Sigmoid colon (tissue), 7 donors: ENCODE measurements around the gene ZNF652. TPM values are rescaled to one million over a fixed set of nuclear protein-coding genes. Genes with fewer than 3 reads are reported as not detected.

Experiments
- DNase-seq: peaks from one replicate; pipeline ENCODE4 v3.0.0-alpha.2; 2019
- H3K27ac ChIP-seq, 4 donors: fragments of 200-600 bp; sonication (generic); one replicate each; pipeline ENCODE4 v1.5.1; 2016 to 2019; ENCODE audit warnings: mild to moderate bottlenecking in 1 of 4
- H3K27me3 ChIP-seq, 3 donors: fragments of 200-600 bp; sonication (generic); one replicate each; pipeline ENCODE4 v1.5.1; 2019; ENCODE audit warnings: mild to moderate bottlenecking in 1 of 3
- H3K36me3 ChIP-seq, 4 donors: fragments of 200-600 bp; sonication (generic); one replicate each; pipeline ENCODE4 v1.5.1; 2016 to 2019
- H3K4me1 ChIP-seq, 4 donors: fragments of 200-600 bp; sonication (generic); one replicate each; pipeline ENCODE4 v1.5.1; 2017 to 2019
- H3K4me3 ChIP-seq, 4 donors: fragments of 200-600 bp; sonication (generic); one replicate each; pipeline ENCODE4 v1.5.1; 2017 to 2019; ENCODE audit warnings: mild to moderate bottlenecking in 2 of 4, moderate library complexity in 1 of 4
- H3K9me3 ChIP-seq, 4 donors: fragments of 200-600 bp in 3 of 4; sonication (generic) in 3 of 4; one replicate each; pipeline versions ENCODE4 v1.5.1 to v1.6.1; 2013 to 2019
- CTCF ChIP-seq, 4 experiments: fragments of 450-650 bp in 3 of 4; fragments of 200-600 bp in 1 of 4; IDR thresholded peaks; one replicate each; pipeline ENCODE4 v1.5.1; 2016 to 2019; ENCODE audit warnings: antibody characterized with exemption in 4 of 4, mild to moderate bottlenecking in 3 of 4, moderate library complexity in 2 of 4
- EP300 ChIP-seq, 4 donors: sonication (generic); formaldehyde crosslinking; IDR thresholded peaks; one replicate each; pipeline ENCODE4 v1.6.1; 2017; ENCODE audit warnings: antibody characterized with exemption in 4 of 4
- POLR2A ChIP-seq, 2 donors: fragments of 450-650 bp; IDR thresholded peaks; one replicate each; pipeline ENCODE4 v1.6.1; 2016; ENCODE audit warnings: antibody characterized with exemption in 2 of 2, mild to moderate bottlenecking in 2 of 2, moderate library complexity in 2 of 2
- POLR2AphosphoS5 ChIP-seq, 4 donors: sonication (generic); formaldehyde crosslinking; IDR thresholded peaks; one replicate each; pipeline ENCODE4 v1.6.1; 2017; ENCODE audit warnings: antibody characterized with exemption in 4 of 4
- WGBS, 2 donors: extraction: QIAGEN DNeasy Blood & Tissue Kit; methylation state at CpG; one replicate each; pipeline ENCODE4 v1.1.7; 2013; 5-methylcytosine and 5-hydroxymethylcytosine counted together
- intact Hi-C: fragments of 100-400 bp; cut with DNase I; formaldehyde crosslinking; loops from one replicate; pipeline ENCODE4 v1.15.1; 2023
- polyA plus RNA-seq, 3 donors: library from polyadenylated mRNA; stranded (reverse); fragments of 200-250 nt; gene quantifications; one replicate each; pipeline ENCODE4 v1.2.3, GENCODE V29; 2013
- total RNA-seq, 4 donors: library from RNA; depleted of rRNA; stranded (reverse); fragments of >200 nt; gene quantifications; one replicate each; pipeline ENCODE4 v1.1.0, GENCODE V29; 2016
- donor health status: healthy with polysubstance abuse.
- donor health status: Bipolar disorder and iron deficiency.
- donor health status: healthy.

Gene ZNF652
- total and polyA plus RNA-seq, 7 donors, result 12.9 to 134 (median 83.1) TPM

DNA sequence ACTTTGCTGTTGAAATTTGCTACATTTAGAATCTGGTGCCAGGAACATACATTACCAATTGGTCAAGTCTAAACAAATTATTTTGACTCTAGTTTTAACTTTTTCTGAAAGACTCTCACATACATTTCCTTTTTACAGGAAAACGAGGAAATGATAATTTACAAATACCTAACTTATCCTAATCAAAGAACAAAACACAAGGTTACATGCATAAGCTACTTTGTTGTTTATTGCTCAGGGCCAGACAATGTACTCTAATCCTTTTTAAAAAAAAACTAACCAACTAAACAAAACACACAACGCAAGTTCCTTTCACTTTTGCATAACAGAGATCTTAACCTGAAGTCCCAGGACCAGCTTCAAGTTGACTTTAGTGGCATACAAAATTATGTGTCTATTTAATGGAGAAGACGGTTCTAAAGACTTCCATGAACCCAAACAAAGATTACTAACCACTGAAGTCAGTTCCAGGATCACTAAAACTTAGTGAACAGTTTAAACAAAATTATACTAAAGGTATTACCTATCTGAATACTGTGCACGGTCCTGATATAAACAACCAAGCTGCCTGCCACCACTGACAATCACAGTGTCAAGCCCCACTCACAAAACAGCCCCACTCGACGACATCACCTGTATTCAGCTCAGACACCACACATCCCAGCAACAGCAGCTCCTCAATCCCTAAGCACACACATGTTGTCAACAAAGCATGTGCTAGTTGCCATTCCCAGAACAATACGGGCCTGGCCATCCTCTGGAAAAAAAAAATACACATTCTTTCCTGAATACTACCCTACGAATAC, 1.9 kb downstream of the ZNF652 start:
- WGBS, 2 donors, result 3 to 12% methylated on average over 8 of the region's 8 CpGs
- peaks cover 0 to 60% (median 47%) of the 10 kb centered on the region in 4 donors for H3K4me1 ChIP-seq
- H3K4me3 ChIP-seq, result peak overlapping the region; percentile 90 to 96 (median 94)
- H3K27ac ChIP-seq, result peak overlapping the region; percentile 94 to 99 (median 96)
- no peaks in the 10 kb centered on the region for H3K9me3 ChIP-seq
- H3K36me3 ChIP-seq, result no peaks in the 10 kb centered on the region
- no peak for TF ChIP-seq POLR2A (IDR thresholded peaks at IDR 0.05)
- TF ChIP-seq POLR2AphosphoS5 (IDR thresholded peaks at IDR 0.05), result no peak
- no peak for TF ChIP-seq CTCF (IDR thresholded peaks at IDR 0.05)
- no peak for TF ChIP-seq EP300 (IDR thresholded peaks at IDR 0.05)
- intact Hi-C loops, result loop anchor here (2.0 to 5.0 kb wide), 2 partner anchors 25 to 43 kb away; no protein-coding TSS in a partner anchor
- no peaks in the 10 kb centered on the region for H3K27me3 ChIP-seq
- DNase-seq, result no peak

GRCh38 chr17:49358641-49359247, 3.3 kb downstream of the ZNF652 start:
- Histone ChIP-seq H3K27ac (peak overlapping the region; percentile 17 to 99 (median 96)), H3K36me3 (no peaks in the 10 kb centered on the region), H3K9me3 (no peaks in the 10 kb centered on the region), H3K4me1 (peaks cover 0 to 73% (median 60%) of the 10 kb centered on the region in 4 donors), H3K27me3 (no peaks in the 10 kb centered on the region), H3K4me3 (peak overlapping the region; percentile 5 to 96 (median 93))
- DNase-seq, result no peak
- intact Hi-C loops, result loop anchor here (2.0 kb wide), 1 partner anchor 24 kb away; no protein-coding TSS in a partner anchor
- 20 to 28% methylated on average over 4 of the region's 4 CpGs for WGBS, 2 donors
- TF ChIP-seq CTCF (IDR thresholded peaks at IDR 0.05), result no peak
- no peak for TF ChIP-seq POLR2A (IDR thresholded peaks at IDR 0.05)
- no peak for TF ChIP-seq EP300 (IDR thresholded peaks at IDR 0.05)
- peak in 3 of 4 donors; percentile 47 to 61 (median 50) for TF ChIP-seq POLR2AphosphoS5 (IDR thresholded peaks at IDR 0.05)

DNA sequence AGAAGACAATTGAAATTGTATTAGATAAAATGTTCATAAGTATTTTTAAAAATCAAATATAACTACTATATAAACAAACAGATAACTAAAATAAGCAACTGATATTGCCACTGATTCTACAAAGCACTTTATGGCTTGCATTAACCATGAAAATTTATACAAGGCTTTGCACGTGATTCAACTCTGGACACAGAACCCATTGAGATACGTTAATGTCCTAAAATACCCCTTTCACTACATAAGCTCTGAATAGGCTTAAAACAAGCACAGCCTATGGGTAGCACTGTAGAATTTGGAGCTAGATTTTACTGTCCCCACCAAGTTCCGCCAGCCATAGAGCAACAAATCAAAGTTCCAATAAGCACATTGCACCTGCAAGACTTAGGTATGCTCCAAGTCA, 4.5 kb downstream of the ZNF652 start:
- Histone ChIP-seq H3K9me3 (no peaks in the 10 kb centered on the region), H3K36me3 (no peaks in the 10 kb centered on the region), H3K27me3 (no peaks in the 10 kb centered on the region), H3K4me3 (peak overlapping the region in 3 of 4 donors; percentile 90 to 96 (median 96)), H3K4me1 (peaks cover 0 to 80% (median 70%) of the 10 kb centered on the region in 4 donors), H3K27ac (peak overlapping the region in 3 of 4 donors; percentile 95 to 99 (median 97))
- WGBS, 2 donors, result 21 to 62% methylated on average over 3 of the region's 3 CpGs
- no peak for DNase-seq
- intact Hi-C loops, result no loop called here
- no peak for TF ChIP-seq CTCF (IDR thresholded peaks at IDR 0.05)
- no peak for TF ChIP-seq POLR2A (IDR thresholded peaks at IDR 0.05)
- TF ChIP-seq POLR2AphosphoS5 (IDR thresholded peaks at IDR 0.05), result no peak
- TF ChIP-seq EP300 (IDR thresholded peaks at IDR 0.05), result no peak

DNA sequence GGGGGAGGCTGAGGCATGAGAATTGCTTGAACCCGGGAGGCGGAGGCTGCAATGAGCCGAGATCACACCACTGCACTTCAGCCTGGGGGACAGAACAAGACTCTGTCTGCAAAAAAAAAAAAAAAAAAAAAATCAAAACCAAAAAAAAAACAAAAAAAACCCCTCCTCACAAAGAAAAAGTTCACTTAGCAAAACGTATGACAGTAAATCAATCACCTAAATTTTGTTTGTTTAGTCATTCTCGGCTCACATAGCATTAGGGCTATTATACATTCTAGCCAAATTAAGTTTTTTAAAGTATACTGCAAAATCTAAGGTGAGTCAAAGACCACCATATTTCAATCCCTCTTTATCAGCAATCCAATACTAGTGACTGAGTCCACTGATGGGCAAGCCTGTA, 5.7 kb downstream of the ZNF652 start:
- Histone ChIP-seq H3K4me1 (peaks cover 0 to 90% (median 76%) of the 10 kb centered on the region in 4 donors), H3K27ac (peak overlapping the region in 2 of 4 donors; percentile 95 to 97), H3K4me3 (peak overlapping the region in 1 of 4 donors; percentile 96), H3K27me3 (no peaks in the 10 kb centered on the region), H3K36me3 (no peaks in the 10 kb centered on the region), H3K9me3 (no peaks in the 10 kb centered on the region)
- intact Hi-C loops, result no loop called here
- no peak for TF ChIP-seq EP300 (IDR thresholded peaks at IDR 0.05)
- TF ChIP-seq POLR2AphosphoS5 (IDR thresholded peaks at IDR 0.05), result no peak
- TF ChIP-seq CTCF (IDR thresholded peaks at IDR 0.05), result no peak
- TF ChIP-seq POLR2A (IDR thresholded peaks at IDR 0.05), result no peak
- 70 to 86% methylated on average over 5 of the region's 5 CpGs for WGBS, 2 donors
- no peak for DNase-seq
